Motor neuron (in vitro differentiated cells): Measurements from ENCODE around the gene PPP4C. TPM values are rescaled to one million over a fixed set of nuclear protein-coding genes. Genes with fewer than 3 reads are reported as not detected.

ENCODE experiments used
- ATAC-seq, 8 experiments: fragments of 200-7000 bp; cut with Tn5 transposase; replicated peaks in 6 of 8; 2 replicates each; pipeline ENCODE4 v1.8.0; 2021; ENCODE audit warnings: mild to moderate bottlenecking in 8 of 8, moderate library complexity in 8 of 8
- H3K27ac ChIP-seq, 2 donors: fragments of 250-450 bp; sonication (Bioruptor Pico); 2 replicates each; pipeline ENCODE4 v1.9.0; 2021; ENCODE audit warnings: antibody characterized with exemption in 2 of 2, mild to moderate bottlenecking in 2 of 2, moderate library complexity in 1 of 2
- H3K4me1 ChIP-seq, 2 donors: fragments of 250-450 bp; sonication (Bioruptor Pico); replicated peaks in 1 of 2; 2 replicates each; pipeline ENCODE4 v1.6.1; 2021; ENCODE audit warnings: antibody characterized with exemption in 2 of 2, mild to moderate bottlenecking in 2 of 2, moderate library complexity in 1 of 2
- H3K4me3 ChIP-seq, 5 donors: fragments of 250-450 bp; sonication (Bioruptor Pico); 2 replicates each; pipeline ENCODE4 v1.9.0; 2021; ENCODE audit warnings: antibody characterized with exemption in 5 of 5, mild to moderate bottlenecking in 5 of 5, moderate library complexity in 4 of 5
- WGBS, 10 experiments: fragments of 450-650 bp; shearing (Covaris generic); methylation state at CpG; one replicate each; pipeline ENCODE4 v1.0.0; 2022; 5-methylcytosine and 5-hydroxymethylcytosine counted together
- in situ Hi-C, 9 experiments: fragments of 400-800 bp; cut with MboI; loops; one replicate each; pipeline ENCODE4 v1.15.0; 2021; ENCODE audit warnings: low sequenced_read_pairs in 9 of 9, low pct_unique_long_range_greater_than_20kb in 2 of 9; ENCODE audit not compliant: unreplicated experiment in 9 of 9
- total RNA-seq, 8 experiments: library from RNA; unstranded; fragments of 300-600 nt; gene quantifications; 2 replicates each; pipeline versions ENCODE4 v1.2.3 to v1.2.4, GENCODE V29; 2022

PPP4C gene
- total RNA-seq, 8 experiments from 2014 or later: 40.1 to 83.7 (median 62.7) TPM

GRCh38 chr16:30063278-30063892 lies 12.4 kb upstream of the PPP4C start:
- peak overlapping the region; percentile 97 for H3K27ac ChIP-seq
- in situ Hi-C loops: no loop called here
- WGBS, 10 experiments: 0 to 94% (median 77%) methylated on average over 1 to 6 of the region's 12 CpGs; no CpG with 5 or more reads in 2 of the 10 experiments
- H3K4me3 ChIP-seq: peak overlapping the region; percentile 49 to 96 (median 87)
- no peak for ATAC-seq
- peaks cover 27 to 30% of the 10 kb centered on the region in 2 donors for H3K4me1 ChIP-seq

- Histone ChIP-seq H3K4me3 (peak overlapping the region; percentile 49 to 96 (median 87)), H3K27ac (peak overlapping the region; percentile 97), H3K4me1 (peaks cover 30 to 33% of the 10 kb centered on the region in 2 donors)
- peak in 7 of 8 experiments; percentile 1 to 48 (median 30) for ATAC-seq
- in situ Hi-C loops: no loop called here
- WGBS, 10 experiments: 0 to 10% (median 7%) methylated on average over 2 to 6 of the region's 27 CpGs; no CpG with 5 or more reads in 7 of the 10 experiments
Observed at GRCh38 chr16:30063893-30064728, 11.7 kb upstream of the PPP4C start.

GRCh38 chr16:30064729-30065101 lies 11.1 kb upstream of the PPP4C start:
- peak in 5 of 8 experiments; percentile 0 to 8 (median 5) for ATAC-seq
- in situ Hi-C loops: no loop called here
- H3K4me3 ChIP-seq: peak overlapping the region; percentile 49 to 96 (median 87)
- 0% methylated on average over 1 of the region's 25 CpGs; no CpG with 5 or more reads in 9 of the 10 experiments for WGBS, 10 experiments
- H3K27ac ChIP-seq: peak overlapping the region; percentile 97
- H3K4me1 ChIP-seq: peaks cover 30 to 38% of the 10 kb centered on the region in 2 donors

GRCh38 chr16:30065102-30065942 lies 10.5 kb upstream of the PPP4C start, which contains the start of gene ALDOA:
Gene ALDOA (plus strand): TSS chr16:30065760. CDS start chr16:30066898, 1,138 bp downstream.
- peak; percentile 70 to 86 (median 83) for ATAC-seq

GRCh38 chr16:30065943-30066760 lies 9.6 kb upstream of the PPP4C start:
- Histone ChIP-seq H3K4me3 (peak overlapping the region; percentile 49 to 96 (median 87)), H3K27ac (peak overlapping the region; percentile 97), H3K4me1 (peaks cover 23 to 35% of the 10 kb centered on the region in 2 donors)
- ATAC-seq: peak; percentile 5 to 11 (median 7)
- in situ Hi-C loops: no loop called here
- WGBS, 10 experiments: 0 to 2% (median 1%) methylated on average over 5 to 15 of the region's 44 CpGs; no CpG with 5 or more reads in 6 of the 10 experiments

More at GRCh38 chr16:30065102-30065942, 10.5 kb upstream of the PPP4C start, which contains the start of gene ALDOA:
- WGBS, 10 experiments: 0% methylated on average over 2 to 16 of the region's 99 CpGs; no CpG with 5 or more reads in 7 of the 10 experiments
- H3K27ac ChIP-seq: peak within 1 kb of the TSS; percentile 97
- peak within 1 kb of the TSS; percentile 49 to 96 (median 87) for H3K4me3 ChIP-seq
- in situ Hi-C loops: no loop called here
- peaks cover 28 to 39% of the 10 kb centered on the region in 2 donors for H3K4me1 ChIP-seq

GRCh38 chr16:30066761-30067583 lies 8.8 kb upstream of the PPP4C start:
- H3K4me3 ChIP-seq: peak overlapping the region; percentile 49 to 96 (median 87)
- no peak for ATAC-seq
- WGBS, 10 experiments: 0 to 72% (median 35%) methylated on average over 1 to 18 of the region's 21 CpGs; no CpG with 5 or more reads in 3 of the 10 experiments
- peak overlapping the region; percentile 97 for H3K27ac ChIP-seq
- in situ Hi-C loops: no loop called here
- peaks cover 23 to 35% of the 10 kb centered on the region in 2 donors for H3K4me1 ChIP-seq

GRCh38 chr16:30067584-30067916 lies 8.2 kb upstream of the PPP4C start:
- no peak for ATAC-seq
- Histone ChIP-seq H3K4me1 (peaks cover 23 to 35% of the 10 kb centered on the region in 2 donors), H3K4me3 (peak overlapping the region in 2 of 5 donors; percentile 87 to 96), H3K27ac (no peak overlapping the region)
- 0 to 100% (median 86%) methylated on average over 1 to 3 of the region's 6 CpGs; no CpG with 5 or more reads in 4 of the 10 experiments for WGBS, 10 experiments
- in situ Hi-C loops: no loop called here

- in situ Hi-C loops: no loop called here
- Histone ChIP-seq H3K27ac (no peak overlapping the region), H3K4me3 (no peak overlapping the region), H3K4me1 (peaks cover 21 to 34% of the 10 kb centered on the region in 2 donors)
- no peak for ATAC-seq
- 67 to 95% (median 80%) methylated on average over 1 to 8 of the region's 9 CpGs; no CpG with 5 or more reads in 6 of the 10 experiments for WGBS, 10 experiments
Observed at GRCh38 chr16:30068333-30068732, 7.5 kb upstream of the PPP4C start.

GRCh38 chr16:30068750-30069610 lies 6.8 kb upstream of the PPP4C start:
- H3K4me1 ChIP-seq: peaks cover 15 to 27% of the 10 kb centered on the region in 2 donors
- no peak for ATAC-seq
- no peak overlapping the region for H3K4me3 ChIP-seq

GRCh38 chr16:30069611-30070462 lies 6.0 kb upstream of the PPP4C start:
- no peak for ATAC-seq
- Histone ChIP-seq H3K4me1 (peaks cover 13 to 27% of the 10 kb centered on the region in 2 donors), H3K4me3 (no peak overlapping the region), H3K27ac (no peak overlapping the region)
- in situ Hi-C loops: no loop called here
- 88 to 100% (median 97%) methylated on average over 1 to 16 of the region's 31 CpGs; no CpG with 5 or more reads in 5 of the 10 experiments for WGBS, 10 experiments

More at GRCh38 chr16:30068750-30069610, 6.8 kb upstream of the PPP4C start:
- H3K27ac ChIP-seq: no peak overlapping the region
- in situ Hi-C loops: no loop called here
- WGBS, 10 experiments: 71 to 100% (median 94%) methylated on average over 1 to 7 of the region's 17 CpGs; no CpG with 5 or more reads in 3 of the 10 experiments
